H9 (cell line): ENCODE results near the gene ECI2. TPM values are rescaled to one million over a fixed set of nuclear protein-coding genes. Genes with fewer than 3 reads are reported as not detected.

Experiments
- DNase-seq: peaks from one replicate; pipeline ENCODE4 v3.0.0-alpha.2; 2017
- H2AFZ ChIP-seq: one replicate; pipeline ENCODE4 v1.6.1; 2013; ENCODE audit warnings: mild to moderate bottlenecking, low read length, control low read depth, moderate library complexity
- H2AK5ac ChIP-seq: 2 replicates; pipeline ENCODE4 v1.6.1; 2013; ENCODE audit warnings: low read length, control low read depth, mixed read lengths; ENCODE audit not compliant: insufficient read length
- H2BK120ac ChIP-seq: one replicate; pipeline ENCODE4 v1.6.1; 2013; ENCODE audit warnings: low read depth, mild to moderate bottlenecking, low read length, control low read depth, inconsistent platforms; ENCODE audit not compliant: poor library complexity, severe bottlenecking
- H2BK12ac ChIP-seq: 2 replicates; pipeline ENCODE4 v1.6.1; 2013; ENCODE audit warnings: low read length, control low read depth, mixed read lengths, low read depth; ENCODE audit not compliant: insufficient read length
- H2BK15ac ChIP-seq: 2 replicates; pipeline ENCODE4 v1.6.1; 2013; ENCODE audit warnings: low read depth, low read length, control low read depth
- H2BK20ac ChIP-seq: one replicate; pipeline ENCODE4 v1.6.1; 2013; ENCODE audit warnings: low read depth, mild to moderate bottlenecking, low read length, control low read depth, inconsistent platforms; ENCODE audit not compliant: poor library complexity, severe bottlenecking
- H2BK5ac ChIP-seq: 2 replicates; pipeline ENCODE4 v1.6.1; 2013; ENCODE audit warnings: low read length, control low read depth, mixed read lengths; ENCODE audit not compliant: insufficient read length
- H3K14ac ChIP-seq: 2 replicates; pipeline ENCODE4 v1.6.1; 2013; ENCODE audit warnings: low read length, control low read depth; ENCODE audit not compliant: insufficient read depth
- H3K18ac ChIP-seq: 2 replicates; pipeline ENCODE4 v1.6.1; 2013; ENCODE audit warnings: low read depth, mild to moderate bottlenecking, mixed read lengths, low read length, control low read depth; ENCODE audit not compliant: insufficient read length
- H3K23ac ChIP-seq: 2 replicates; pipeline ENCODE4 v1.6.1; 2013; ENCODE audit warnings: low read length, control low read depth, mixed read lengths, low read depth; ENCODE audit not compliant: insufficient read length
- H3K23me2 ChIP-seq: 2 replicates; pipeline ENCODE4 v1.6.1; 2013; ENCODE audit warnings: low read depth, mild to moderate bottlenecking, mixed read lengths, low read length, control low read depth; ENCODE audit not compliant: insufficient read length, poor library complexity, severe bottlenecking
- H3K27ac ChIP-seq: 2 replicates; pipeline ENCODE4 v1.5.1; 2013; ENCODE audit warnings: low read length, control low read depth, mixed read lengths, low read depth; ENCODE audit not compliant: insufficient read length
- H3K27me3 ChIP-seq: 2 replicates; pipeline ENCODE4 v1.6.1; 2013; ENCODE audit warnings: low read length, control low read depth, inconsistent platforms; ENCODE audit not compliant: insufficient read depth
- H3K4ac ChIP-seq: 2 replicates; pipeline ENCODE4 v1.6.1; 2013; ENCODE audit warnings: low read depth, mild to moderate bottlenecking, control low read depth, inconsistent platforms, low read length, moderate library complexity
- H3K4me1 ChIP-seq: 2 replicates; pipeline ENCODE4 v1.6.1; 2013; ENCODE audit warnings: low read length, control low read depth, inconsistent platforms; ENCODE audit not compliant: insufficient read depth
- H3K4me2 ChIP-seq: 2 replicates; pipeline ENCODE4 v1.6.1; 2013; ENCODE audit warnings: low read length, control low read depth, mixed read lengths; ENCODE audit not compliant: insufficient read length, insufficient read depth
- H3K56ac ChIP-seq: 2 replicates; pipeline ENCODE4 v1.6.1; 2013; ENCODE audit warnings: low read depth, mild to moderate bottlenecking, mixed read lengths, low read length, control low read depth; ENCODE audit not compliant: insufficient read length
- H3K79me1 ChIP-seq: 2 replicates; pipeline ENCODE4 v1.6.1; 2013; ENCODE audit warnings: low read depth, mild to moderate bottlenecking, moderate library complexity, low read length, control low read depth, inconsistent platforms; ENCODE audit not compliant: insufficient read depth, poor library complexity, severe bottlenecking
- H3K79me2 ChIP-seq: 2 replicates; pipeline ENCODE4 v1.6.1; 2013; ENCODE audit warnings: low read length, control low read depth, inconsistent platforms; ENCODE audit not compliant: insufficient read depth
- H3K9ac ChIP-seq: 2 replicates; pipeline ENCODE4 v1.6.1; 2013; ENCODE audit warnings: low read length, control low read depth, mixed read lengths; ENCODE audit not compliant: insufficient read length; ENCODE audit errors: extremely low read depth
- H3K9me3 ChIP-seq: one replicate; pipeline ENCODE4 v1.6.1; 2013; ENCODE audit warnings: low read depth, low read length, inconsistent platforms; ENCODE audit not compliant: control insufficient read depth
- H3T11ph ChIP-seq: one replicate; pipeline ENCODE4 v1.6.1; 2013; ENCODE audit warnings: mild to moderate bottlenecking, low read length, control low read depth, inconsistent platforms
- H4K20me1 ChIP-seq: one replicate; pipeline ENCODE4 v1.6.1; 2013; ENCODE audit not compliant: control insufficient read depth, insufficient read length, insufficient read depth
- H4K5ac ChIP-seq: 2 replicates; pipeline ENCODE4 v1.6.1; 2013; ENCODE audit warnings: low read depth, mild to moderate bottlenecking, mixed read lengths, low read length, control low read depth; ENCODE audit not compliant: insufficient read length
- H4K8ac ChIP-seq: replicated peaks from 2 replicates; pipeline ENCODE4 v1.6.1; 2013; ENCODE audit warnings: low read length, control low read depth, mixed read lengths, low read depth; ENCODE audit not compliant: insufficient read length
- H4K91ac ChIP-seq: 2 replicates; pipeline ENCODE4 v1.6.1; 2013; ENCODE audit warnings: low read depth, mild to moderate bottlenecking, moderate library complexity, mixed read lengths, low read length, control low read depth; ENCODE audit not compliant: insufficient read length
- H3K27ac Mint-ChIP-seq, 3 experiments: 2 replicates in 2 of 3; 3 replicates in 1 of 3; pipeline ENCODE4 v1.8.0; 2020 to 2021; ENCODE audit warnings: mixed read lengths in 3 of 3, mild to moderate bottlenecking in 1 of 3, moderate library complexity in 1 of 3
- H3K27me3 Mint-ChIP-seq: 2 replicates; pipeline ENCODE4 v1.8.0; 2021; ENCODE audit warnings: low read depth, mild to moderate bottlenecking, moderate library complexity, mixed read lengths
- H3K36me3 Mint-ChIP-seq, 3 experiments: 2 replicates in 2 of 3; 3 replicates in 1 of 3; pipeline ENCODE4 v1.8.0; 2020 to 2021; ENCODE audit warnings: low read depth in 3 of 3, mixed read lengths in 3 of 3; ENCODE audit not compliant: insufficient read depth in 1 of 3
- H3K4me1 Mint-ChIP-seq, 2 experiments: 2 replicates each; pipeline ENCODE4 v1.8.0; 2020; ENCODE audit warnings: mixed read lengths in 2 of 2
- H3K4me3 Mint-ChIP-seq, 2 experiments: 2 replicates in 1 of 2; 3 replicates in 1 of 2; pipeline ENCODE4 v1.8.0; 2020 to 2021; ENCODE audit warnings: mild to moderate bottlenecking in 2 of 2, mixed read lengths in 2 of 2, moderate library complexity in 1 of 2
- H3K9me3 Mint-ChIP-seq, 2 experiments: 2 replicates in 1 of 2; 3 replicates in 1 of 2; pipeline ENCODE4 v1.8.0; 2020; ENCODE audit warnings: mild to moderate bottlenecking in 2 of 2, mixed read lengths in 2 of 2, moderate library complexity in 1 of 2
- CTCF ChIP-seq: fragments of 200-600 bp; sonication (generic); conservative IDR thresholded peaks from 3 replicates; pipeline ENCODE4 v1.8.0; 2021; ENCODE audit warnings: antibody characterized with exemption, mild to moderate bottlenecking
- WGBS: extraction: QIAGEN DNeasy Blood & Tissue Kit; methylation state at CpG from one replicate; pipeline ENCODE4 v1.1.7; 2013; ENCODE audit warnings: missing lambda C conversion rate, low lambda C conversion rate, mixed read lengths; ENCODE audit not compliant: insufficient read length; ENCODE audit errors: extremely low coverage; 5-methylcytosine and 5-hydroxymethylcytosine counted together
- total RNA-seq: library from RNA; stranded (reverse); gene quantifications from 2 replicates; pipeline ENCODE4 v1.2.1, GENCODE V29; 2021

The ECI2 gene
- total RNA-seq, 1 experiment from 2014 or later = 67.5 TPM

- H3K79me1 ChIP-seq = no peaks in the 10 kb centered on the region
- H3K4me1 ChIP-seq = no peaks in the 10 kb centered on the region
- H3K23me2 ChIP-seq = no peaks in the 10 kb centered on the region
- H2BK12ac ChIP-seq = no peak overlapping the region
- H3K9me3 ChIP-seq = no peaks in the 10 kb centered on the region
- H3K27ac Mint-ChIP-seq = no peak overlapping the region
- no peaks in the 10 kb centered on the region for H3K79me2 ChIP-seq
- no peak for TF ChIP-seq CTCF
- no peaks in the 10 kb centered on the region for H3K27me3 ChIP-seq
- no peak overlapping the region for H4K8ac ChIP-seq
- H2BK5ac ChIP-seq = no peak overlapping the region
- no peaks in the 10 kb centered on the region for H3K36me3 Mint-ChIP-seq
- H3K4me2 ChIP-seq = no peak overlapping the region
- H3T11ph ChIP-seq = no peak overlapping the region
- no peak overlapping the region for H3K56ac ChIP-seq
- no peak overlapping the region for H3K14ac ChIP-seq
- H3K23ac ChIP-seq = no peak overlapping the region
- no peak overlapping the region for H3K9ac ChIP-seq
- no peak overlapping the region for H3K4me3 Mint-ChIP-seq
- no peak overlapping the region for H2AK5ac ChIP-seq
- no peak overlapping the region for H4K91ac ChIP-seq
- no peak overlapping the region for H2BK20ac ChIP-seq
- no peak overlapping the region for H2AFZ ChIP-seq
- no peaks in the 10 kb centered on the region for H4K20me1 ChIP-seq
- H2BK15ac ChIP-seq = no peak overlapping the region
- H3K4ac ChIP-seq = no peak overlapping the region
- H3K27me3 Mint-ChIP-seq = no peaks in the 10 kb centered on the region; the same call in 1 of the 2 replicates
- no peaks in the 10 kb centered on the region; a peak in 1 of 5 replicates for H3K9me3 Mint-ChIP-seq
- no peak for DNase-seq
- peaks cover 5 to 6% of the 10 kb centered on the region in 2 experiments; a peak in 3 of 4 replicates for H3K4me1 Mint-ChIP-seq
- no peak overlapping the region for H3K18ac ChIP-seq
- H3K27ac ChIP-seq = no peak overlapping the region
- no peak overlapping the region for H4K5ac ChIP-seq
- H2BK120ac ChIP-seq = no peak overlapping the region
- no CpG with 5 or more reads among the region's 6 CpGs for WGBS
These were observed 32.6 kb downstream of the ECI2 start for GRCh38 chr6:4102687-4103244.
